Parathyroid adenoma (tissue), 2 donors: Measurements from ENCODE around the gene TMEM63C.

Experiments used
- H2AFZ ChIP-seq: fragments of 300-600 bp; sonication (generic); one replicate; pipeline ENCODE4 v1.7.0; 2017; ENCODE audit warnings: antibody characterized with exemption, mild to moderate bottlenecking
- H3K27ac ChIP-seq: fragments of 300-600 bp; sonication (generic); one replicate; pipeline ENCODE4 v1.7.0; 2017
- H3K27me3 ChIP-seq: fragments of 300-600 bp; sonication (generic); one replicate; pipeline ENCODE4 v1.7.0; 2017; ENCODE audit warnings: low read length; ENCODE audit not compliant: control insufficient read depth, insufficient read depth
- H3K36me3 ChIP-seq: fragments of 300-600 bp; sonication (generic); one replicate; pipeline ENCODE4 v1.7.0; 2017; ENCODE audit warnings: low read length; ENCODE audit not compliant: control insufficient read depth, insufficient read depth
- H3K4me1 ChIP-seq: fragments of 300-600 bp; sonication (generic); one replicate; pipeline ENCODE4 v1.7.0; 2017; ENCODE audit warnings: control low read depth
- H3K4me2 ChIP-seq: fragments of 300-600 bp; sonication (generic); one replicate; pipeline ENCODE4 v1.7.0; 2017; ENCODE audit warnings: low read length
- H3K4me3 ChIP-seq: fragments of 300-600 bp; sonication (generic); one replicate; pipeline ENCODE4 v1.7.0; 2017; ENCODE audit warnings: low read depth, low read length
- H3K79me2 ChIP-seq: fragments of 300-600 bp; sonication (generic); one replicate; pipeline ENCODE4 v1.7.0; 2017; ENCODE audit warnings: control low read depth
- H3K9ac ChIP-seq: fragments of 300-600 bp; sonication (generic); one replicate; pipeline ENCODE4 v1.7.0; 2017; ENCODE audit warnings: mild to moderate bottlenecking
- H3K9me3 ChIP-seq: fragments of 300-600 bp; sonication (generic); one replicate; pipeline ENCODE4 v1.7.0; 2017; ENCODE audit warnings: low read length; ENCODE audit not compliant: control insufficient read depth
- CTCF ChIP-seq: fragments of 300-600 bp; sonication (generic); IDR thresholded peaks from one replicate; pipeline ENCODE4 v1.7.0; 2017; ENCODE audit warnings: antibody characterized with exemption, mild to moderate bottlenecking
- donor health status: primary hyperparathyroidism.

Gene TMEM63C

GRCh38 chr14:77284066-77284465 lies 102.5 kb downstream of the TMEM63C start:
- H3K9ac ChIP-seq = no peak overlapping the region
- H3K79me2 ChIP-seq = no peaks in the 10 kb centered on the region
- no peaks in the 10 kb centered on the region for H3K4me1 ChIP-seq
- no peak overlapping the region for H3K4me3 ChIP-seq
- H2AFZ ChIP-seq = no peak overlapping the region
- TF ChIP-seq CTCF = no peak
- H3K27ac ChIP-seq = no peak overlapping the region
- no peaks in the 10 kb centered on the region for H3K27me3 ChIP-seq
- no peaks in the 10 kb centered on the region for H3K36me3 ChIP-seq
- no peaks in the 10 kb centered on the region for H3K9me3 ChIP-seq
- no peak overlapping the region for H3K4me2 ChIP-seq

DNA sequence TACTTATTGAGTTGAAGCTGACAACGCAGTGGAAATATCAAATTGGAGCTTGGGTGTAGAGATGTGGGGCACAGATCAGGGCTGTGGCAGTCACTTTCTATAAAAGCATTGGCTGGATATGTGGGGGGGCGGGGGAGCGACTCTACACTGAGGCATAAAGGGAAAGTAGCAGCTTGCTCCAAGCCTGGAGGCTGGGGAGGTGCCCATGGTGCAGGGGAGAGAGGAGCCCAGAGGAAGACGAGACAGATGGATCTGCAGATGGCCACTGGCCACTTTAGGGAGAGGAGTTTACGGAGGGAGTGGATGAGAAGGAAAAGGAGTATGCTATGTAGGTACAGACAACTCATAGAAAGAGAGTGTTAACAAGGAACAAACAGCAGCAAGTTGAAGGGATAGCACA lies 102.9 kb downstream of the TMEM63C start:
- H3K79me2 ChIP-seq = no peaks in the 10 kb centered on the region
- no peak overlapping the region for H3K4me3 ChIP-seq
- H3K4me2 ChIP-seq = no peak overlapping the region
- no peak overlapping the region for H3K27ac ChIP-seq
- no peaks in the 10 kb centered on the region for H3K4me1 ChIP-seq
- no peaks in the 10 kb centered on the region for H3K9me3 ChIP-seq
- H3K9ac ChIP-seq = no peak overlapping the region
- no peaks in the 10 kb centered on the region for H3K27me3 ChIP-seq
- H2AFZ ChIP-seq = no peak overlapping the region
- TF ChIP-seq CTCF = no peak
- H3K36me3 ChIP-seq = no peaks in the 10 kb centered on the region

GRCh38 chr14:77286576-77286975 lies 105.0 kb downstream of the TMEM63C start:
- H3K27me3 ChIP-seq = no peaks in the 10 kb centered on the region
- no peak overlapping the region for H3K27ac ChIP-seq
- no peak overlapping the region for H3K4me3 ChIP-seq
- H3K79me2 ChIP-seq = no peaks in the 10 kb centered on the region
- H3K9me3 ChIP-seq = no peaks in the 10 kb centered on the region
- H3K9ac ChIP-seq = no peak overlapping the region
- no peaks in the 10 kb centered on the region for H3K4me1 ChIP-seq
- H3K36me3 ChIP-seq = no peaks in the 10 kb centered on the region
- H3K4me2 ChIP-seq = no peak overlapping the region
- no peak for TF ChIP-seq CTCF
- H2AFZ ChIP-seq = no peak overlapping the region

GRCh38 chr14:77290705-77291104 lies 109.1 kb downstream of the TMEM63C start:
- no peak for TF ChIP-seq CTCF
- Histone ChIP-seq H3K27ac (no peak overlapping the region), H3K4me1 (no peaks in the 10 kb centered on the region), H3K79me2 (no peaks in the 10 kb centered on the region), H3K27me3 (no peaks in the 10 kb centered on the region), H3K36me3 (no peaks in the 10 kb centered on the region), H3K9me3 (no peaks in the 10 kb centered on the region), H3K4me3 (no peak overlapping the region), H2AFZ (no peak overlapping the region), H3K4me2 (no peak overlapping the region), H3K9ac (no peak overlapping the region)

DNA sequence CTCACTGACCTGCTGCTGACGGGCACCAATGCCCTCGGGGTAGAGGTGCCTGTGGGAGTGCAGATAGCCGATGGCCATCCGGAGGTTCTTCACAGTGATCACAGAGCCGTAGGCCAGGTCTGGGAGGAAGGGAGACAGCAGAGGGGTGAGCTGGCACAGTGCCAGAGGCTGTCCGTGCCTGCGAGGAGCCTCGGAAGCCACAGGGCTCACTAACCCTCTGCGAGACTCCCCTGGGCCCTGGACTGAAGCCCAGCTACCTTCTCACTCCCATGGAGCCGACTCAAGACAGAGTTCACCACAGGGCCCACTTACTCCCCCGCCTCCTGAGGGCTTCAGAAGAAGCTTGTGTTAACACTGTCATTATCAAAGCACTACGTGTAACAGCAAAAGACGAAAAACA lies 114.6 kb downstream of the TMEM63C start:
- H3K4me3 ChIP-seq = no peak overlapping the region
- H3K36me3 ChIP-seq = no peaks in the 10 kb centered on the region
- TF ChIP-seq CTCF = no peak
- H2AFZ ChIP-seq = no peak overlapping the region
- no peak overlapping the region for H3K27ac ChIP-seq
- H3K9me3 ChIP-seq = no peaks in the 10 kb centered on the region
- no peak overlapping the region for H3K4me2 ChIP-seq
- H3K9ac ChIP-seq = no peak overlapping the region
- H3K4me1 ChIP-seq = no peaks in the 10 kb centered on the region
- peaks cover 2% of the 10 kb centered on the region for H3K79me2 ChIP-seq
- no peaks in the 10 kb centered on the region for H3K27me3 ChIP-seq
